Astrocyte (in vitro differentiated cells and primary cell): ENCODE measurements around the gene B9D1. TPM values are rescaled to one million over a fixed set of nuclear protein-coding genes. Genes with fewer than 3 reads are reported as not detected.

Experiments used
- DNase-seq: peaks from one replicate; pipeline ENCODE4 v3.0.0-alpha.2; 2010; ENCODE audit warnings: low read depth
- FAIRE-seq: peaks from 2 replicates; lab custom pipeline; 2011; peaks lifted over from hg19 to GRCh38; lab: Jason Lieb, UNC
- H2AFZ ChIP-seq: 2 replicates; pipeline ENCODE4 v1.6.0; 2012; ENCODE audit warnings: low read depth, low read length, inconsistent platforms
- H3K27ac ChIP-seq: 2 replicates; pipeline ENCODE4 v1.5.1; 2011; ENCODE audit warnings: low read depth, low read length, inconsistent platforms
- H3K27me3 ChIP-seq: 2 replicates; pipeline ENCODE4 v1.6.0; 2011; ENCODE audit warnings: low read length, inconsistent platforms; ENCODE audit not compliant: insufficient read depth
- H3K36me3 ChIP-seq: 2 replicates; pipeline ENCODE4 v1.5.1; 2011; ENCODE audit warnings: low read length, inconsistent platforms; ENCODE audit not compliant: insufficient read depth
- H3K4me1 ChIP-seq: 2 replicates; pipeline ENCODE4 v1.5.1; 2011; ENCODE audit warnings: low read length, inconsistent platforms; ENCODE audit not compliant: insufficient read depth
- H3K4me2 ChIP-seq: 2 replicates; pipeline ENCODE4 v1.6.0; 2012; ENCODE audit warnings: low read length, inconsistent platforms
- H3K4me3 ChIP-seq: 2 replicates; pipeline ENCODE4 v1.5.1; 2011; ENCODE audit warnings: low read depth, mild to moderate bottlenecking, low read length, inconsistent platforms; ENCODE audit not compliant: insufficient read depth
- H3K79me2 ChIP-seq: 2 replicates; pipeline ENCODE4 v1.6.0; 2012; ENCODE audit warnings: mild to moderate bottlenecking, low read length, inconsistent platforms; ENCODE audit not compliant: insufficient read depth
- H3K9ac ChIP-seq: 2 replicates; pipeline ENCODE4 v1.6.0; 2012; ENCODE audit warnings: mild to moderate bottlenecking, low read length, inconsistent platforms
- H3K9me3 ChIP-seq: 2 replicates; pipeline ENCODE4 v1.5.1; 2012; ENCODE audit warnings: low read depth, mild to moderate bottlenecking, low read length, inconsistent platforms; ENCODE audit not compliant: insufficient read depth
- H4K20me1 ChIP-seq: 2 replicates; pipeline ENCODE4 v1.6.0; 2012; ENCODE audit warnings: low read length, inconsistent platforms; ENCODE audit not compliant: insufficient read depth
- H3K27ac Mint-ChIP-seq: one replicate; pipeline ENCODE4 v1.8.0; 2021; ENCODE audit warnings: mild to moderate bottlenecking, mixed read lengths; ENCODE audit not compliant: unreplicated experiment
- H3K27me3 Mint-ChIP-seq: one replicate; pipeline ENCODE4 v1.8.0; 2021; ENCODE audit warnings: low read depth, mixed read lengths; ENCODE audit not compliant: unreplicated experiment
- H3K36me3 Mint-ChIP-seq: one replicate; pipeline ENCODE4 v1.8.0; 2021; ENCODE audit warnings: low read depth, mixed read lengths; ENCODE audit not compliant: unreplicated experiment
- H3K4me1 Mint-ChIP-seq: one replicate; pipeline ENCODE4 v1.8.0; 2021; ENCODE audit warnings: low read depth, mixed read lengths; ENCODE audit not compliant: unreplicated experiment
- H3K4me3 Mint-ChIP-seq: one replicate; pipeline ENCODE4 v1.8.0; 2021; ENCODE audit warnings: mild to moderate bottlenecking, moderate library complexity, mixed read lengths; ENCODE audit not compliant: unreplicated experiment
- H3K9me3 Mint-ChIP-seq: one replicate; pipeline ENCODE4 v1.8.0; 2021; ENCODE audit warnings: mild to moderate bottlenecking, mixed read lengths; ENCODE audit not compliant: unreplicated experiment
- EZH2 ChIP-seq: IDR thresholded peaks from 2 replicates; pipeline ENCODE4 v1.6.1; 2012; ENCODE audit warnings: mild to moderate bottlenecking, low read length, inconsistent platforms; ENCODE audit not compliant: insufficient read depth
- total RNA-seq: library from RNA; stranded (reverse); gene quantifications from 2 replicates; pipeline ENCODE4 v1.2.1, GENCODE V29; 2021
- TF ChIP-seq, protein P1 (sequence below): IDR thresholded peaks from 2 replicates; pipeline ENCODE4 v1.5.1; 2011; ENCODE audit warnings: low read depth, mild to moderate bottlenecking, inconsistent platforms, low read length, moderate library complexity; ENCODE audit not compliant: insufficient read depth

The B9D1 gene
- total RNA-seq, 1 donor from 2014 or later: 10.2 TPM

DNA sequence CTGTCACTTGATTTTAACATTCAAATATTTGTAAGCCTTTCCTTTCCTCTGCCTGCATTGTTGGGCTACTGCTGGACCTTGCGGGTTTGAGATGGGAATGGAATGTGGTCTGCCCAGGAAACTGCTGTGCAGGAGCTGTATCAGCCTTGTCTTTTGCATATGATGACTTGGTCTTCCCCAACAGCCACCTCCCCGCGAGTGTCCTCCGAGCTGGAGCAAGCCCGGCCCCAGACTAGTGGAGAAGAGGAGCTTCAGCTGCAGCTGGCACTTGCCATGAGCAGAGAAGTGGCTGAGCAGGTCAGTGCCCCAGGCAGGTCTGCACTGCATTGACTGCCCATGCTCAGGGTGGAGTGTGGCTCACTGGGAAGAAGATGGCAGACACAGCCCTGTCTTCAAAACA is 52.8 kb downstream of the B9D1 start:
- Histone ChIP-seq H3K4me3 (no peak overlapping the region), H4K20me1 (peaks cover 36% of the 10 kb centered on the region), H3K9me3 (no peaks in the 10 kb centered on the region), H3K27me3 (no peaks in the 10 kb centered on the region), H3K4me1 (peaks cover 13% of the 10 kb centered on the region), H3K79me2 (peaks cover 13% of the 10 kb centered on the region), H2AFZ (no peak overlapping the region), H3K4me2 (no peak overlapping the region), H3K27ac (no peak overlapping the region), H3K9ac (no peak overlapping the region), H3K36me3 (peaks cover 6% of the 10 kb centered on the region)
- Mint-ChIP-seq H3K36me3 (peaks cover 16% of the 10 kb centered on the region), H3K9me3 (no peaks in the 10 kb centered on the region), H3K27ac (peak overlapping the region; percentile 20), H3K4me3 (no peak overlapping the region), H3K27me3 (peaks cover 2% of the 10 kb centered on the region), H3K4me1 (peaks cover 14% of the 10 kb centered on the region)
- TF ChIP-seq EZH2: no peak
- TF ChIP-seq, protein P1, sequence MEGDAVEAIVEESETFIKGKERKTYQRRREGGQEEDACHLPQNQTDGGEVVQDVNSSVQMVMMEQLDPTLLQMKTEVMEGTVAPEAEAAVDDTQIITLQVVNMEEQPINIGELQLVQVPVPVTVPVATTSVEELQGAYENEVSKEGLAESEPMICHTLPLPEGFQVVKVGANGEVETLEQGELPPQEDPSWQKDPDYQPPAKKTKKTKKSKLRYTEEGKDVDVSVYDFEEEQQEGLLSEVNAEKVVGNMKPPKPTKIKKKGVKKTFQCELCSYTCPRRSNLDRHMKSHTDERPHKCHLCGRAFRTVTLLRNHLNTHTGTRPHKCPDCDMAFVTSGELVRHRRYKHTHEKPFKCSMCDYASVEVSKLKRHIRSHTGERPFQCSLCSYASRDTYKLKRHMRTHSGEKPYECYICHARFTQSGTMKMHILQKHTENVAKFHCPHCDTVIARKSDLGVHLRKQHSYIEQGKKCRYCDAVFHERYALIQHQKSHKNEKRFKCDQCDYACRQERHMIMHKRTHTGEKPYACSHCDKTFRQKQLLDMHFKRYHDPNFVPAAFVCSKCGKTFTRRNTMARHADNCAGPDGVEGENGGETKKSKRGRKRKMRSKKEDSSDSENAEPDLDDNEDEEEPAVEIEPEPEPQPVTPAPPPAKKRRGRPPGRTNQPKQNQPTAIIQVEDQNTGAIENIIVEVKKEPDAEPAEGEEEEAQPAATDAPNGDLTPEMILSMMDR: no peak
- FAIRE-seq: no peak
- no peak for DNase-seq

DNA sequence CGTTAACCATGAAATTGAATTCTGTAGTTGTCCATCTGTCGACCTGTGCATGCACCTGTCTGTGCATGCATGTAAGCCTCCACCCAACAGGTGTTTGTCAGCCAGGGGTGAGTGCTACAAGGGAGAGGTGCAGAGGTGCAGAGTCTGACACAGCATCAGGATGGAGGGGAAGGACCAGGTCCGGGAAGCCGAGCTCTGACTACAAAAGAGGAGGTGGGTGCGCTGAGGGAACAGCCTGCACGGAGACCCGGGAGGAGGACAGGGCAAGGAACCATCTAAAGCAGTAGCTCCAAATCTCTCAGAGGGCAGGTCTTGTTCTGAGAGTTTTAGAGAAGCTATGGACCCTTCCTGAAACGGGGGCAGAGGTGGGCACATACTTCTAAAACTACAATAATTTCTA is 54.1 kb downstream of the B9D1 start:
- Histone ChIP-seq H4K20me1 (peaks cover 44% of the 10 kb centered on the region), H3K4me1 (peaks cover 25% of the 10 kb centered on the region), H3K9ac (no peak overlapping the region), H3K79me2 (peaks cover 21% of the 10 kb centered on the region), H3K4me2 (no peak overlapping the region), H3K36me3 (peaks cover 4% of the 10 kb centered on the region), H3K9me3 (no peaks in the 10 kb centered on the region), H3K4me3 (no peak overlapping the region), H3K27ac (no peak overlapping the region), H2AFZ (no peak overlapping the region), H3K27me3 (no peaks in the 10 kb centered on the region)
- Mint-ChIP-seq H3K4me1 (peaks cover 23% of the 10 kb centered on the region), H3K4me3 (no peak overlapping the region), H3K27me3 (peaks cover 2% of the 10 kb centered on the region), H3K27ac (no peak overlapping the region), H3K9me3 (no peaks in the 10 kb centered on the region), H3K36me3 (peaks cover 9% of the 10 kb centered on the region)
- TF ChIP-seq EZH2: no peak
- TF ChIP-seq, protein P1: no peak
- no peak for FAIRE-seq
- DNase-seq: no peak

DNA sequence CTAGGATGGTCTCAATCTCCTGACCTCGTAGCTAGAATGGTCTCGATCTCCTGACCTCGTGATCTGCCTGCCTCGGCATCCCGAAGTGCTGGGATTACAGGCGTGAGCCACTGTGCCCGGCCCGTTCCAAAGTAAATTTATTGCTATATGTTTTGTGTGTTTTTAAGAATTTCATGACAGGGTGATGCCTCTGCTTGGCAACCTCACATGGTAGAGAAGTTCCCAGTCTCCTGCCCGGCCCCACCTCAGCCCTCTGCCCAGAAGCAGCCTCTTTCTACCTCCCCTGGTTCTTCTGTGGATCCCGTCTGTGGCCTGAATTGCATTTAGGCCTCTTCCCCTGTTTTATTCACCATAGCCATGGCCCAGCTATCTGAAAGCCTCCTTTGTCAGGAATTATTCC is 55.0 kb downstream of the B9D1 start:
- peaks cover 2% of the 10 kb centered on the region for H3K27me3 Mint-ChIP-seq

More for the DNA sequence above, 55.0 kb downstream of the B9D1 start:
- Histone ChIP-seq H3K9me3 (no peaks in the 10 kb centered on the region), H3K4me1 (peaks cover 30% of the 10 kb centered on the region), H3K79me2 (peaks cover 24% of the 10 kb centered on the region), H4K20me1 (peaks cover 52% of the 10 kb centered on the region), H3K36me3 (peaks cover 4% of the 10 kb centered on the region), H3K27me3 (no peaks in the 10 kb centered on the region), H3K27ac (no peak overlapping the region), H3K4me2 (no peak overlapping the region), H2AFZ (no peak overlapping the region), H3K4me3 (no peak overlapping the region), H3K9ac (no peak overlapping the region)
- Mint-ChIP-seq H3K9me3 (no peaks in the 10 kb centered on the region), H3K4me3 (peak overlapping the region; percentile 7), H3K27ac (peak overlapping the region; percentile 3), H3K36me3 (peaks cover 10% of the 10 kb centered on the region), H3K4me1 (peaks cover 29% of the 10 kb centered on the region)
- FAIRE-seq (no peak), DNase-seq (no peak)
- TF ChIP-seq, protein P1: no peak
- no peak for TF ChIP-seq EZH2
